HG03558 (cell line): ENCODE measurements around the gene PRXL2B.

Experiments used
- ATAC-seq: cut with Tn5 transposase; IDR thresholded peaks from one replicate; pipeline ENCODE4 v1.9.1; 2021; ENCODE audit warnings: moderate number of reproducible peaks; ENCODE audit not compliant: unreplicated experiment; ENCODE audit errors: extremely low read depth

The PRXL2B gene

GRCh38 chr1:2582391-2582790, 4.2 kb upstream of the PRXL2B start:
- no peak for ATAC-seq

- ATAC-seq, result no peak
Measured at GRCh38 chr1:2583331-2583791, 3.2 kb upstream of the PRXL2B start.

GRCh38 chr1:2583871-2584351, 2.7 kb upstream of the PRXL2B start:
- ATAC-seq, result no peak

GRCh38 chr1:2584686-2585317, 1.8 kb upstream of the PRXL2B start:
- ATAC-seq, result no peak

GRCh38 chr1:2585318-2586092, 1.1 kb upstream of the PRXL2B start:
- no peak for ATAC-seq

- ATAC-seq, result no peak
Measured at GRCh38 chr1:2587071-2587859, 688 bp downstream of the PRXL2B start.

GRCh38 chr1:2587860-2588571, 1.4 kb downstream of the PRXL2B start:
- no peak for ATAC-seq

- no peak for ATAC-seq
Measured at GRCh38 chr1:2588661-2589430, 2.3 kb downstream of the PRXL2B start.

- ATAC-seq, result no peak
Measured at GRCh38 chr1:2589431-2590232, 3.1 kb downstream of the PRXL2B start.

GRCh38 chr1:2590233-2591141, 3.9 kb downstream of the PRXL2B start:
- no peak for ATAC-seq

- ATAC-seq, result no peak
Measured at GRCh38 chr1:2591233-2591580, 4.6 kb downstream of the PRXL2B start.

- no peak for ATAC-seq
Measured at GRCh38 chr1:2591581-2592261, 5.1 kb downstream of the PRXL2B start.

- no peak for ATAC-seq
Measured at GRCh38 chr1:2592672-2593071, 6.1 kb downstream of the PRXL2B start.

GRCh38 chr1:2593251-2593878, 6.8 kb downstream of the PRXL2B start:
- no peak for ATAC-seq

GRCh38 chr1:2594001-2594640, 7.5 kb downstream of the PRXL2B start:
- no peak for ATAC-seq

GRCh38 chr1:2594641-2595131, 8.1 kb downstream of the PRXL2B start:
- ATAC-seq, result no peak
